ENCODE measurements around the gene MEGF6.

DNA sequence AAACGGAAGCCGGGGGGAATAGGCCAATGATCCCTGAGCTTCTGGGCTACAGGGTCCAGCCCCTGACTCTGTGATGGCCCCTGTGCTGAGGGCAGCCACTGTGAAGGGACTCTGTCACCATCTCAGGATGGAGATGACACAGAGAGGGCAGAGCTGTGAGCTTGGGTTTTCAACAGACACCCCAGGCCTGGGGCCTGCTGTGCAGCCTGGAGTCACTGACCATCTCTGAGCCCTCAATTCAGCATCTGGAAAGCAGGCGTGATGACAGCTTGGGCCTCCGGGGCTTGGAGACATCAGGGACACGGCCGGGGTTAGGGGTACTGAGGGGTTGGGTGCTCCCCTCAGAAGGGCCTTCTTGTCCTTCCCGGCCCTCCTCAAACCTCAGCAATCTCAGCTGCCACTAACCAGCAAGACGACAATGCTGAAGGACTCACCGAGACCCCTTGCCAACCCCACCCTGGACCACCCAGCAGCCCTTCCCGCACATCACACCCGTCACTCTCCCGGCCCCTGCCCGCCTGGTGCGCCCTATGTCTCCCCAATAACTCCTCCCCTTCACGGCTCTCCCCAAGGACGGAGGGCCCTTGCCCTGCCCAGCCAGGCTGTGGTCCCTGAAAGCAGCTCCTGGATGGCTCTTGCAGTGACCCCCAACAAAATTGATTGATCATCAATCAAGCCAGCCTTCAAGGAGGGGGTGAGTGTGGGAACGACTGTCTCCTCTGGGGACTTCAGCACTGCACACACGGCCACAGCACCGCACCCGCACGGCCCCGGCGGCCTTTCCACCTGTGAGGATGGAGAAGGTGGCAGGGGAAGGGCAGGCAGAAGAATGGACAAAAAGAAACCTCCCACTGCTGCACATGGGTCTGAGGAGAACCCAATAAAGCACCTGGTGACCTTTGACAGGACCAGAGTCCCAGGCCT lies 4.3 kb downstream of the MEGF6 start:
- TF ChIP-seq ESRRG (CRISPR knock-in tag; IDR thresholded peaks at IDR 0.05) (no peak), TCF4 (CRISPR knock-in tag; IDR thresholded peaks at IDR 0.05; ENCODE audit: borderline replicate concordance) (no peak), ZFP3 (CRISPR knock-in tag; IDR thresholded peaks at IDR 0.05) (no peak), SNAI2 (CRISPR knock-in tag; IDR thresholded peaks at IDR 0.05) (no peak), TOX (CRISPR knock-in tag; IDR thresholded peaks at IDR 0.05; ENCODE audit: borderline replicate concordance) (no peak), PATZ1 (CRISPR knock-in tag; IDR thresholded peaks at IDR 0.05; ENCODE audit: borderline replicate concordance) (no peak), BACH2 (CRISPR knock-in tag; IDR thresholded peaks at IDR 0.05; ENCODE audit: borderline replicate concordance) (no peak), RARB (CRISPR knock-in tag; IDR thresholded peaks at IDR 0.05) (no peak)
- TF ChIP-seq, protein P1, sequence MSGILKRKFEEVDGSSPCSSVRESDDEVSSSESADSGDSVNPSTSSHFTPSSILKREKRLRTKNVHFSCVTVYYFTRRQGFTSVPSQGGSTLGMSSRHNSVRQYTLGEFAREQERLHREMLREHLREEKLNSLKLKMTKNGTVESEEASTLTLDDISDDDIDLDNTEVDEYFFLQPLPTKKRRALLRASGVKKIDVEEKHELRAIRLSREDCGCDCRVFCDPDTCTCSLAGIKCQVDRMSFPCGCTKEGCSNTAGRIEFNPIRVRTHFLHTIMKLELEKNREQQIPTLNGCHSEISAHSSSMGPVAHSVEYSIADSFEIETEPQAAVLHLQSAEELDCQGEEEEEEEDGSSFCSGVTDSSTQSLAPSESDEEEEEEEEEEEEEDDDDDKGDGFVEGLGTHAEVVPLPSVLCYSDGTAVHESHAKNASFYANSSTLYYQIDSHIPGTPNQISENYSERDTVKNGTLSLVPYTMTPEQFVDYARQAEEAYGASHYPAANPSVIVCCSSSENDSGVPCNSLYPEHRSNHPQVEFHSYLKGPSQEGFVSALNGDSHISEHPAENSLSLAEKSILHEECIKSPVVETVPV (CRISPR knock-in tag; IDR thresholded peaks at IDR 0.05): no peak

Measured in SK-N-SH treated with all-trans-retinoic acid at 6 μM for 48 hours (cell line).